ENCODE data around the gene FRY.

FRY gene

GRCh38 chr13:32314271-32315237 lies 283.0 kb downstream of the FRY start:
- Mint-ChIP-seq H3K9me3 (ENCODE audit: low read depth) (no peaks in the 10 kb centered on the region), H3K27ac (peak overlapping the region; percentile 98), H3K27me3 (no peaks in the 10 kb centered on the region), H3K4me1 (ENCODE audit: low read depth) (peaks cover 13% of the 10 kb centered on the region), H3K4me3 (peak overlapping the region; percentile 91), H3K36me3 (peaks cover 3% of the 10 kb centered on the region)

DNA sequence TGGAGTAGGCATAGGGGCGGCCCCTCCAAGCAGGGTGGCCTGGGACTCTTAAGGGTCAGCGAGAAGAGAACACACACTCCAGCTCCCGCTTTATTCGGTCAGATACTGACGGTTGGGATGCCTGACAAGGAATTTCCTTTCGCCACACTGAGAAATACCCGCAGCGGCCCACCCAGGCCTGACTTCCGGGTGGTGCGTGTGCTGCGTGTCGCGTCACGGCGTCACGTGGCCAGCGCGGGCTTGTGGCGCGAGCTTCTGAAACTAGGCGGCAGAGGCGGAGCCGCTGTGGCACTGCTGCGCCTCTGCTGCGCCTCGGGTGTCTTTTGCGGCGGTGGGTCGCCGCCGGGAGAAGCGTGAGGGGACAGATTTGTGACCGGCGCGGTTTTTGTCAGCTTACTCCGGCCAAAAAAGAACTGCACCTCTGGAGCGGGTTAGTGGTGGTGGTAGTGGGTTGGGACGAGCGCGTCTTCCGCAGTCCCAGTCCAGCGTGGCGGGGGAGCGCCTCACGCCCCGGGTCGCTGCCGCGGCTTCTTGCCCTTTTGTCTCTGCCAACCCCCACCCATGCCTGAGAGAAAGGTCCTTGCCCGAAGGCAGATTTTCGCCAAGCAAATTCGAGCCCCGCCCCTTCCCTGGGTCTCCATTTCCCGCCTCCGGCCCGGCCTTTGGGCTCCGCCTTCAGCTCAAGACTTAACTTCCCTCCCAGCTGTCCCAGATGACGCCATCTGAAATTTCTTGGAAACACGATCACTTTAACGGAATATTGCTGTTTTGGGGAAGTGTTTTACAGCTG lies 283.9 kb downstream of the FRY start, which contains the start of the genes BRCA2 and ZAR1L:
Gene BRCA2, plus strand, starts transcription at position 271 of the 790 bp plus-strand sequence. CDS start 953 bp downstream, outside the sequence.
Gene ZAR1L, minus strand, starts transcription at position 126 of the 790 bp plus-strand sequence. CDS start 3,438 bp downstream, outside the sequence.
- H3K36me3 Mint-ChIP-seq = peaks cover 3% of the 10 kb centered on the region
- H3K4me3 Mint-ChIP-seq = peak within 1 kb of the TSS; percentile 91
- peak within 1 kb of the TSS; percentile 98 for H3K27ac Mint-ChIP-seq
- H3K27me3 Mint-ChIP-seq = no peaks in the 10 kb centered on the region
- no peaks in the 10 kb centered on the region for H3K9me3 Mint-ChIP-seq (ENCODE audit: low read depth)
- H3K4me1 Mint-ChIP-seq (ENCODE audit: low read depth) = peaks cover 9% of the 10 kb centered on the region

- H3K27ac Mint-ChIP-seq = peak overlapping the region; percentile 98
- peaks cover 3% of the 10 kb centered on the region for H3K36me3 Mint-ChIP-seq
- peaks cover 9% of the 10 kb centered on the region for H3K4me1 Mint-ChIP-seq (ENCODE audit: low read depth)
- H3K27me3 Mint-ChIP-seq = no peaks in the 10 kb centered on the region
- peak overlapping the region; percentile 91 for H3K4me3 Mint-ChIP-seq
- H3K9me3 Mint-ChIP-seq (ENCODE audit: low read depth) = no peaks in the 10 kb centered on the region
These were observed 284.4 kb downstream of the FRY start for GRCh38 chr13:32316028-32316339.

GRCh38 chr13:32316501-32316900 lies 284.9 kb downstream of the FRY start:
- H3K27ac Mint-ChIP-seq = no peak overlapping the region
- peak overlapping the region; percentile 91 for H3K4me3 Mint-ChIP-seq
- H3K9me3 Mint-ChIP-seq (ENCODE audit: low read depth) = no peaks in the 10 kb centered on the region
- no peaks in the 10 kb centered on the region for H3K27me3 Mint-ChIP-seq
- peaks cover 9% of the 10 kb centered on the region for H3K4me1 Mint-ChIP-seq (ENCODE audit: low read depth)
- peaks cover 3% of the 10 kb centered on the region for H3K36me3 Mint-ChIP-seq

DNA sequence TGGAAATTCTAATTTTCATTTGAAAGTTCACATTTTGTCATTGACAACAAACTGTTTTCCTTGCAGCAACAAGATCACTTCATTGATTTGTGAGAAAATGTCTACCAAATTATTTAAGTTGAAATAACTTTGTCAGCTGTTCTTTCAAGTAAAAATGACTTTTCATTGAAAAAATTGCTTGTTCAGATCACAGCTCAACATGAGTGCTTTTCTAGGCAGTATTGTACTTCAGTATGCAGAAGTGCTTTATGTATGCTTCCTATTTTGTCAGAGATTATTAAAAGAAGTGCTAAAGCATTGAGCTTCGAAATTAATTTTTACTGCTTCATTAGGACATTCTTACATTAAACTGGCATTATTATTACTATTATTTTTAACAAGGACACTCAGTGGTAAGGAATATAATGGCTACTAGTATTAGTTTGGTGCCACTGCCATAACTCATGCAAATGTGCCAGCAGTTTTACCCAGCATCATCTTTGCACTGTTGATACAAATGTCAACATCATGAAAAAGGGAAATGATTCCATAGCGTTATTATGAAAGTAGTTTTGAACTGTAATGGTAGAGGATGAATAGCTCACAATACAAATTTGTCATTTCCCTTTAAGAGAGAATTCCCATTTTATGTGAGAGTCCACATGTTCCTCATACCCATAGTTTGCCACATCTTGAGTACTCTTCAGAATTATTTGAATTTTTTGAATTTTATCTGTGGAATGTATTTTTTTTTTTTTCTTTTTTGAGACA lies 286.3 kb downstream of the FRY start:
- Mint-ChIP-seq H3K4me3 (no peak overlapping the region), H3K27me3 (no peaks in the 10 kb centered on the region), H3K4me1 (ENCODE audit: low read depth) (peaks cover 9% of the 10 kb centered on the region), H3K27ac (no peak overlapping the region), H3K9me3 (ENCODE audit: low read depth) (no peaks in the 10 kb centered on the region), H3K36me3 (peaks cover 3% of the 10 kb centered on the region)

- Mint-ChIP-seq H3K27ac (no peak overlapping the region), H3K27me3 (no peaks in the 10 kb centered on the region), H3K4me1 (ENCODE audit: low read depth) (peaks cover 3% of the 10 kb centered on the region), H3K4me3 (no peak overlapping the region), H3K36me3 (peaks cover 6% of the 10 kb centered on the region), H3K9me3 (ENCODE audit: low read depth) (no peaks in the 10 kb centered on the region)
These were observed 289.0 kb downstream of the FRY start for GRCh38 chr13:32320528-32320927.

- no peaks in the 10 kb centered on the region for H3K9me3 Mint-ChIP-seq (ENCODE audit: low read depth)
- H3K4me1 Mint-ChIP-seq (ENCODE audit: low read depth) = no peaks in the 10 kb centered on the region
- H3K27me3 Mint-ChIP-seq = no peaks in the 10 kb centered on the region
- H3K4me3 Mint-ChIP-seq = no peak overlapping the region
- H3K27ac Mint-ChIP-seq = no peak overlapping the region
- H3K36me3 Mint-ChIP-seq = peaks cover 6% of the 10 kb centered on the region
These were observed 292.3 kb downstream of the FRY start for GRCh38 chr13:32323912-32324311.

- Mint-ChIP-seq H3K4me1 (ENCODE audit: low read depth) (no peaks in the 10 kb centered on the region), H3K27me3 (no peaks in the 10 kb centered on the region), H3K36me3 (peaks cover 22% of the 10 kb centered on the region), H3K27ac (peak overlapping the region; percentile 55), H3K4me3 (no peak overlapping the region), H3K9me3 (ENCODE audit: low read depth) (no peaks in the 10 kb centered on the region)
These were observed 298.9 kb downstream of the FRY start for GRCh38 chr13:32330441-32330840.

GRCh38 chr13:32334671-32335070 lies 303.1 kb downstream of the FRY start:
- Mint-ChIP-seq H3K36me3 (peaks cover 45% of the 10 kb centered on the region), H3K9me3 (ENCODE audit: low read depth) (no peaks in the 10 kb centered on the region), H3K4me3 (no peak overlapping the region), H3K4me1 (ENCODE audit: low read depth) (no peaks in the 10 kb centered on the region), H3K27me3 (no peaks in the 10 kb centered on the region), H3K27ac (no peak overlapping the region)

DNA sequence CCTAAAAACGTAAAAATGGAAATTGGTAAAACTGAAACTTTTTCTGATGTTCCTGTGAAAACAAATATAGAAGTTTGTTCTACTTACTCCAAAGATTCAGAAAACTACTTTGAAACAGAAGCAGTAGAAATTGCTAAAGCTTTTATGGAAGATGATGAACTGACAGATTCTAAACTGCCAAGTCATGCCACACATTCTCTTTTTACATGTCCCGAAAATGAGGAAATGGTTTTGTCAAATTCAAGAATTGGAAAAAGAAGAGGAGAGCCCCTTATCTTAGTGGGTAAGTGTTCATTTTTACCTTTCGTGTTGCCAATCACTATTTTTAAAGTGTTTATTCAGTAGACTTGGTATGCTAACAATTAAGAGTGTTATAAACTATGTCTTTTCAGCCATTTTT lies 309.3 kb downstream of the FRY start:
- Mint-ChIP-seq H3K27me3 (no peaks in the 10 kb centered on the region), H3K9me3 (ENCODE audit: low read depth) (peaks cover 5% of the 10 kb centered on the region), H3K36me3 (peaks cover 25% of the 10 kb centered on the region), H3K4me1 (ENCODE audit: low read depth) (no peaks in the 10 kb centered on the region), H3K4me3 (no peak overlapping the region), H3K27ac (no peak overlapping the region)

DNA sequence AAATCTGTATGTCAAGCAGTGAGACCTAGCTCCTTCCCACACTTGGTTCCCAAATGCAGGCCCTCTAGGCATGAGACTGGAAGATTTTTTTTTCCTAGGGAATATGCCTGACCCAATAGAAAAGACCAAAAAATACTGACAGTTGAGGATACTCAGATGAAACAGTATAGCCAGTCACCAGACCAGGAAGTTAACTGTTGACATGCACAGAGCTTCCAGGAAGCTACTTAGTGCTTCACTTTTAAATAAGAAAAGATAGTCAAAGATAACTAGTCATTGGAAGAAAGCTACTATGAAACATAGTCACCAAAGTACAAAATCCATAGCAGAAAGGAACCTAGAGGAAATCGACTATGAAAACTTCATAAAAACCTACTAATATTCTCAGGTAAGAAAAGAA lies 316.1 kb downstream of the FRY start:
- H3K4me1 Mint-ChIP-seq (ENCODE audit: low read depth) = peaks cover 8% of the 10 kb centered on the region
- H3K36me3 Mint-ChIP-seq = peaks cover 14% of the 10 kb centered on the region
- H3K4me3 Mint-ChIP-seq = no peak overlapping the region
- no peaks in the 10 kb centered on the region for H3K27me3 Mint-ChIP-seq
- no peaks in the 10 kb centered on the region for H3K9me3 Mint-ChIP-seq (ENCODE audit: low read depth)
- H3K27ac Mint-ChIP-seq = no peak overlapping the region

Measured in activated naive CD8-positive, alpha-beta T cell (primary cell).